Neural cell (in vitro differentiated cells): ENCODE measurements around the gene TRIM24.

ENCODE experiments used
- CTCF ChIP-seq: fragments of 450-650 bp; IDR thresholded peaks from 2 replicates; pipeline ENCODE4 v1.5.1; 2014; ENCODE audit warnings: antibody characterized with exemption, mild to moderate bottlenecking, moderate library complexity; ENCODE audit not compliant: poor library complexity, severe bottlenecking
- MXI1 ChIP-seq: fragments of 450-650 bp; conservative IDR thresholded peaks from 2 replicates; pipeline ENCODE4 v1.6.1; 2014; ENCODE audit warnings: antibody characterized with exemption, mild to moderate bottlenecking; ENCODE audit not compliant: poor library complexity, severe bottlenecking
- POLR2AphosphoS5 ChIP-seq: IDR thresholded peaks from 2 replicates; pipeline ENCODE4 v1.6.1; 2012
- RAD21 ChIP-seq: fragments of 450-650 bp; conservative IDR thresholded peaks from 2 replicates; pipeline ENCODE4 v1.6.1; 2014; ENCODE audit warnings: antibody characterized with exemption, mild to moderate bottlenecking, moderate library complexity
- REST ChIP-seq: IDR thresholded peaks from 2 replicates; pipeline ENCODE4 v1.6.1; 2012; ENCODE audit warnings: borderline replicate concordance

- no peak for TF ChIP-seq POLR2AphosphoS5
- no peak for TF ChIP-seq CTCF
- TF ChIP-seq RAD21: no peak
- no peak for TF ChIP-seq MXI1
- TF ChIP-seq REST: no peak
Observed at GRCh38 chr7:138622841-138623240, 162.8 kb downstream of the TRIM24 start.
